Measurements from ENCODE around the gene SLC44A2.
A peak's percentile ranks its signal among the peaks of the same experiment; 100 is the strongest.

The SLC44A2 gene

GRCh38 chr19:10583036-10583776, 42.1 kb upstream of the SLC44A2 start (continued):
- no peak for TF ChIP-seq REST (tag by site-specific recombination; IDR thresholded peaks at IDR 0.05)

GRCh38 chr19:10586396-10586795, 39.0 kb upstream of the SLC44A2 start:
- H3K4me3 ChIP-seq (ENCODE audit: low read depth, low read length): no peak overlapping the region
- ChIA-PET POLR2A (interaction anchor here (0.7 kb wide), 1 partner anchor 9 kb away, joined by 4 read pairs; no protein-coding TSS in a partner anchor), CTCF (interaction anchor here (1.0 to 2.3 kb wide), 2 partner anchors 58 to 61 kb away, joined by 6 to 20 read pairs; no protein-coding TSS in a partner anchor)
- TF ChIP-seq ZNF792 (tag by site-specific recombination; IDR thresholded peaks at IDR 0.05): no peak
- no peak for TF ChIP-seq YY2 (tag by site-specific recombination; IDR thresholded peaks at IDR 0.05)
- TF ChIP-seq ZNF175 (tag by site-specific recombination; IDR thresholded peaks at IDR 0.05): no peak
- TF ChIP-seq ZNF473 (tag by site-specific recombination; IDR thresholded peaks at IDR 0.05): no peak
- TF ChIP-seq ZSCAN30 (tag by site-specific recombination; IDR thresholded peaks at IDR 0.05): no peak
- no peak for TF ChIP-seq SP3 (tag by site-specific recombination; IDR thresholded peaks at IDR 0.05)
- no peak for TF ChIP-seq ZNF660 (tag by site-specific recombination; IDR thresholded peaks at IDR 0.05)
- no peak for TF ChIP-seq ZBTB49 (tag by site-specific recombination; IDR thresholded peaks at IDR 0.05; ENCODE audit: low read depth)
- TF ChIP-seq ZNF501 (tag by site-specific recombination; IDR thresholded peaks at IDR 0.05): no peak
- TF ChIP-seq BCL6B (tag by site-specific recombination; IDR thresholded peaks at IDR 0.05): no peak
- no peak overlapping the region for H3K27ac ChIP-seq (ENCODE audit: extremely low read depth, low read depth, low read length)
- H3K9me3 ChIP-seq (ENCODE audit: control insufficient read depth, insufficient read depth, low read depth, low read length): no peaks in the 10 kb centered on the region
- no peaks in the 10 kb centered on the region for H3K4me1 ChIP-seq (ENCODE audit: control insufficient read depth, insufficient read depth, low read length)
- no peaks in the 10 kb centered on the region for H3K36me3 ChIP-seq (ENCODE audit: control insufficient read depth in 2 of 2, insufficient read depth in 1 of 2, low read length in 2 of 2)

GRCh38 chr19:10587022-10587838, 38.1 kb upstream of the SLC44A2 start, which contains the start of gene AP1M2:
TSS of gene AP1M2 (minus strand) at chr19:10587312. CDS start at chr19:10587231, 81 bp downstream.
- H3K4me3 ChIP-seq (ENCODE audit: low read depth, low read length): peak within 1 kb of the TSS; percentile 34

More at GRCh38 chr19:10587022-10587838, 38.1 kb upstream of the SLC44A2 start, which contains the start of gene AP1M2:
- Histone ChIP-seq H3K36me3 (ENCODE audit: control insufficient read depth in 2 of 2, insufficient read depth in 1 of 2, low read length in 2 of 2) (no peaks in the 10 kb centered on the region), H3K4me1 (ENCODE audit: control insufficient read depth, insufficient read depth, low read length) (no peaks in the 10 kb centered on the region), H3K27ac (ENCODE audit: extremely low read depth, low read depth, low read length) (no peak within 1 kb of the TSS), H3K9me3 (ENCODE audit: control insufficient read depth, insufficient read depth, low read depth, low read length) (no peaks in the 10 kb centered on the region)
- TF ChIP-seq ZBTB17 (tag by site-specific recombination; IDR thresholded peaks at IDR 0.05) (peak; percentile 79), ZEB2 (tag by site-specific recombination; IDR thresholded peaks at IDR 0.05) (peak; percentile 62; the same call in 1 of the 2 replicates), ZNF266 (tag by site-specific recombination; IDR thresholded peaks at IDR 0.05; ENCODE audit: low read depth) (no peak), ZNF366 (tag by site-specific recombination; conservative IDR thresholded peaks at IDR 0.05) (peak; percentile 99)
- POLR2A ChIA-PET: interaction anchor here (0.7 kb wide), 1 partner anchor 8 kb away, joined by 4 read pairs; no protein-coding TSS in a partner anchor
- CTCF ChIA-PET: interaction anchor here (2.3 kb wide), 1 partner anchor 57 kb away, joined by 20 read pairs; no protein-coding TSS in a partner anchor
